DOHH2 (cell line): ENCODE measurements around the gene CRB3.

ENCODE experiments used
- H3F3A ChIP-seq: fragments of 200-600 bp; sonication (generic), shearing (Covaris generic); 2 replicates; pipeline ENCODE4 v1.6.0; 2016; ENCODE audit warnings: antibody characterized with exemption, mild to moderate bottlenecking; ENCODE audit not compliant: control insufficient read depth, insufficient read depth
- H3K27ac ChIP-seq: fragments of 200-600 bp; sonication (generic); 2 replicates; pipeline ENCODE4 v1.5.1; 2014; ENCODE audit warnings: low read depth, mild to moderate bottlenecking, low read length, moderate library complexity
- H3K27me3 ChIP-seq: fragments of 200-600 bp; sonication (generic); 2 replicates; pipeline ENCODE4 v1.6.1; 2014; ENCODE audit warnings: mild to moderate bottlenecking, low read length, mixed read lengths; ENCODE audit not compliant: control insufficient read depth
- H3K36me3 ChIP-seq: fragments of 200-600 bp; sonication (generic); 2 replicates; pipeline ENCODE4 v1.6.1; 2014; ENCODE audit warnings: mild to moderate bottlenecking, low read length, moderate library complexity, mixed read lengths; ENCODE audit not compliant: control insufficient read depth
- H3K4me1 ChIP-seq: fragments of 200-600 bp; sonication (generic); 2 replicates; pipeline ENCODE4 v1.6.1; 2014; ENCODE audit warnings: mild to moderate bottlenecking, low read length, mixed read lengths; ENCODE audit not compliant: control insufficient read depth
- H3K4me2 ChIP-seq: fragments of 200-600 bp; sonication (generic); 2 replicates; pipeline ENCODE4 v1.6.0; 2014; ENCODE audit warnings: mild to moderate bottlenecking, low read length, moderate library complexity
- H3K4me3 ChIP-seq: fragments of 200-600 bp; sonication (generic); 2 replicates; pipeline ENCODE4 v1.5.1; 2014; ENCODE audit warnings: mild to moderate bottlenecking, low read length, mixed read lengths
- H3K79me2 ChIP-seq: fragments of 200-600 bp; sonication (generic); 2 replicates; pipeline ENCODE4 v1.6.1; 2014; ENCODE audit warnings: mild to moderate bottlenecking, low read length, mixed read lengths; ENCODE audit not compliant: control insufficient read depth
- H3K9me2 ChIP-seq: fragments of 200-600 bp; sonication (generic); replicated peaks from 2 replicates; pipeline ENCODE4 v1.6.1; 2014; ENCODE audit warnings: mild to moderate bottlenecking, low read length, mixed read lengths; ENCODE audit not compliant: control insufficient read depth
- H3K9me3 ChIP-seq: fragments of 200-600 bp; sonication (generic); 2 replicates; pipeline ENCODE4 v1.6.1; 2014; ENCODE audit warnings: antibody characterized with exemption, low read length, mixed read lengths; ENCODE audit not compliant: control insufficient read depth, insufficient read depth
- H4K20me1 ChIP-seq: fragments of 200-600 bp; sonication (generic); 2 replicates; pipeline ENCODE4 v1.6.0; 2014; ENCODE audit warnings: low read depth, mild to moderate bottlenecking, antibody characterized with exemption, low read length, moderate library complexity; ENCODE audit not compliant: control insufficient read depth, insufficient read depth
- EZH2phosphoT487 ChIP-seq: fragments of 200-600 bp; sonication (generic); IDR thresholded peaks from 2 replicates; pipeline ENCODE4 v1.6.1; 2017; ENCODE audit warnings: borderline replicate concordance, mild to moderate bottlenecking, antibody characterized with exemption, low read length, moderate library complexity, mixed read lengths
- TF ChIP-seq, protein P1 (sequence below): fragments of 200-600 bp; sonication (generic); IDR thresholded peaks from one replicate; pipeline ENCODE4 v1.5.1; 2014; ENCODE audit warnings: antibody characterized with exemption, mild to moderate bottlenecking, low read depth, low read length; ENCODE audit not compliant: poor library complexity, severe bottlenecking

Gene CRB3

DNA sequence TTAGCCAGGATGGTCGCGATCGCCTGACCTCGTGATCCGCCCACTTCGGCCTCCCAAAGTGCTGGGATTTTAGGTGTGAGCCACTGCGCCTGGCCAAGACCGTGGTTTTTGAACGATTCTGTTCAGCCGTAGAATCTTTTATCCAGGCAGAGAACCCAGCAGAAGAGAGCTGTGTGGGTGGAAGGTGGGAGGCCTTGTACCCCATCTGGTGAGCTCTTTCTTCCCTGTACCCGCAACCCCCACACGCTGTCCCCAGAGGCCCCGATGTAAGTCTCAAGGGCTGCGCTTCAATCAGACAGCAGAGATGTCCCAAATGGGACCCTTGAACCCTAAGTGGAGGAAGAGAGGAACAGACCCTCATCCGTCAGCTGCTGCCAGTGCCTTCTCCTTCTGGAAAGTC, 8.1 kb upstream of the CRB3 start:
- Histone ChIP-seq H3K4me1 (peaks cover 15% of the 10 kb centered on the region), H3K79me2 (peaks cover 22% of the 10 kb centered on the region), H3K9me2 (no peaks in the 10 kb centered on the region), H3K27ac (no peak overlapping the region), H4K20me1 (no peaks in the 10 kb centered on the region), H3K27me3 (no peaks in the 10 kb centered on the region), H3K36me3 (peaks cover 54% of the 10 kb centered on the region), H3F3A (no peaks in the 10 kb centered on the region), H3K4me3 (no peak overlapping the region), H3K9me3 (peaks cover 13% of the 10 kb centered on the region), H3K4me2 (no peak overlapping the region)
- TF ChIP-seq, protein P1, sequence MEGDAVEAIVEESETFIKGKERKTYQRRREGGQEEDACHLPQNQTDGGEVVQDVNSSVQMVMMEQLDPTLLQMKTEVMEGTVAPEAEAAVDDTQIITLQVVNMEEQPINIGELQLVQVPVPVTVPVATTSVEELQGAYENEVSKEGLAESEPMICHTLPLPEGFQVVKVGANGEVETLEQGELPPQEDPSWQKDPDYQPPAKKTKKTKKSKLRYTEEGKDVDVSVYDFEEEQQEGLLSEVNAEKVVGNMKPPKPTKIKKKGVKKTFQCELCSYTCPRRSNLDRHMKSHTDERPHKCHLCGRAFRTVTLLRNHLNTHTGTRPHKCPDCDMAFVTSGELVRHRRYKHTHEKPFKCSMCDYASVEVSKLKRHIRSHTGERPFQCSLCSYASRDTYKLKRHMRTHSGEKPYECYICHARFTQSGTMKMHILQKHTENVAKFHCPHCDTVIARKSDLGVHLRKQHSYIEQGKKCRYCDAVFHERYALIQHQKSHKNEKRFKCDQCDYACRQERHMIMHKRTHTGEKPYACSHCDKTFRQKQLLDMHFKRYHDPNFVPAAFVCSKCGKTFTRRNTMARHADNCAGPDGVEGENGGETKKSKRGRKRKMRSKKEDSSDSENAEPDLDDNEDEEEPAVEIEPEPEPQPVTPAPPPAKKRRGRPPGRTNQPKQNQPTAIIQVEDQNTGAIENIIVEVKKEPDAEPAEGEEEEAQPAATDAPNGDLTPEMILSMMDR, result no peak
- no peak for TF ChIP-seq EZH2phosphoT487

DNA sequence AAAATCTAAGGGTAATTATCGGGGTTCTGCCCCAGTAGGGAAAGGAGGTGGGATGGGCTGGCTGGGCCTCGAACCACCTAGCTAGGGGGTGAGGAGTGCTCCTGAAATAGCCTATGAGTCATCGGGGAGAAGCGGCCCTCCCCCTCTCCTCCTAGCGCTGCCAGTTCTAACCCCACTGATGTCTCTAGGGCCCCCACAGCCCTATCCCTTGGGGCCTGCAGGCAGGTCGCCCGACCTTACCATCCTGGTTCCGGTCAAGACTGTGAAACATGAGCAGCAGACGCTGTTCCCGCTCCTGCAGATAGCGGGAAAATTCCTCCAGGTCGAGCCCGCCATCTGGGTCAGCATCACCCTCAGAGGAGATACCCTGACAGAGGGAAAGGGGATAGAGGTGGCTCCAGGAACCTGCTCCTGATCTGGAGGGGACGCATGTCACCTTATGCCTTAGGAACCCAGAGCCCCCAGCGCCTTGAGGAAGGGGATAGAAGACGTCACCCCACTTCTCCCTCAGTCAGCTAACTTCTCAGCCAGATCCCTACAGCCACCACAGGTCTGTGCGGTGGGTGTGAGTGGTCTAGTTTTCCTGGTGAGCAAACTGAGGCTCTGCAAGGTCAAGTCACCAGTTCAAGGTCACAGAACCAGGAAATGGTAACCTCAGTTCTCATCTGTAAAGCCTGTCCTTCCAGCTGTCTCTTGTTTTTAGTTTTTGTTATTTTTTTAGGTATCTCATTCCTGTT, 5.9 kb upstream of the CRB3 start:
- H3K4me3 ChIP-seq, result peak overlapping the region; percentile 87
- H3K9me2 ChIP-seq, result no peaks in the 10 kb centered on the region
- H4K20me1 ChIP-seq, result no peaks in the 10 kb centered on the region
- H3K9me3 ChIP-seq, result peaks cover 13% of the 10 kb centered on the region
- peaks cover 22% of the 10 kb centered on the region for H3K79me2 ChIP-seq
- no peaks in the 10 kb centered on the region for H3K27me3 ChIP-seq
- H3F3A ChIP-seq, result no peaks in the 10 kb centered on the region
- H3K36me3 ChIP-seq, result peaks cover 45% of the 10 kb centered on the region
- TF ChIP-seq, protein P1, result no peak
- no peak for TF ChIP-seq EZH2phosphoT487
- H3K4me1 ChIP-seq, result peaks cover 15% of the 10 kb centered on the region
- H3K27ac ChIP-seq, result peak overlapping the region; percentile 53
- H3K4me2 ChIP-seq, result peak overlapping the region; percentile 91

DNA sequence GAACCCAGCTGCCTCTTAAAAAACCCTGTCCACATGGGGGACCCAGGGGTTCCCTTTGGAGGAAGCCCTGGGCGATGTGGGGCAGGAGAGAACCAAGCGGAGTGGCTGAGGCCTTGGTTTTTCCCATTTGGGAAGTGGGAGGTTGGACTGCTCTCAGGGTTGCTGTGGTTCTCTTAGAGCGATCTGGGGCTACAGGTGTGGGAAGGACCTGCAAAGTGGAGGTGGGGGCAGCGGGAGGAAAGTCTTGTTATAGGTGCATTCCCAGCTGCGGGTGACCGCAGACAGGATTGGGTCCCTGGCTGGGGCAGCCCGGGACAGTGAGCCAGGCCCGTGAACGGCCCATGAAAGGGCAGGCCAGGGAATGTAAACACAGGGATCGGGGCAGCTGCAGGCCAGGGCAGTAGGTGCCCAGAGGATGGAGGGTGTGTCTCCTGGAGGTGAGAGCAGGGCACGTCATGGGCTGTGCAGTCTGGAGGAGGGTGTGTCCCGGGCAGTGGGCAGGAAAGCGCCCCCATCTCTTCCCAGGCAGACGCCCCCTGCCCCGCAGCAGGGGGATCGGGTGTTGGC, 5.3 kb upstream of the CRB3 start:
- Histone ChIP-seq H3K4me1 (peaks cover 15% of the 10 kb centered on the region), H3K79me2 (peaks cover 22% of the 10 kb centered on the region), H3K9me2 (no peaks in the 10 kb centered on the region), H3K4me2 (peak overlapping the region; percentile 91), H3F3A (no peaks in the 10 kb centered on the region), H3K4me3 (peak overlapping the region; percentile 87), H4K20me1 (no peaks in the 10 kb centered on the region), H3K27ac (peak overlapping the region; percentile 53), H3K36me3 (peaks cover 40% of the 10 kb centered on the region), H3K27me3 (no peaks in the 10 kb centered on the region), H3K9me3 (peaks cover 13% of the 10 kb centered on the region)
- TF ChIP-seq, protein P1, result no peak
- TF ChIP-seq EZH2phosphoT487, result no peak
